ENCODE measurements around the gene TUB.

- TF ChIP-seq SIN3A (IDR thresholded peaks at IDR 0.05; ENCODE audit: borderline replicate concordance, insufficient read depth, low read length) (no peak), POLR2AphosphoS5 (IDR thresholded peaks at IDR 0.05; ENCODE audit: low read depth, low read length) (no peak)
Measured at GRCh38 chr11:8066911-8067455, 14.0 kb upstream of the TUB start.

Measured in PFSK-1 (cell line).